GM18508 (cell line): ENCODE results near the gene CCDC192.

Experiments
- ATAC-seq: cut with Tn5 transposase; IDR thresholded peaks from one replicate; pipeline ENCODE4 v1.9.1; 2021; ENCODE audit warnings: moderate number of reproducible peaks; ENCODE audit not compliant: insufficient read depth, unreplicated experiment

Gene CCDC192

GRCh38 chr5:127802477-127802865, 99.3 kb downstream of the CCDC192 start:
- no peak for ATAC-seq

GRCh38 chr5:127804886-127805426, 101.8 kb downstream of the CCDC192 start:
- ATAC-seq: no peak

GRCh38 chr5:127805448-127805847, 102.3 kb downstream of the CCDC192 start:
- no peak for ATAC-seq

DNA sequence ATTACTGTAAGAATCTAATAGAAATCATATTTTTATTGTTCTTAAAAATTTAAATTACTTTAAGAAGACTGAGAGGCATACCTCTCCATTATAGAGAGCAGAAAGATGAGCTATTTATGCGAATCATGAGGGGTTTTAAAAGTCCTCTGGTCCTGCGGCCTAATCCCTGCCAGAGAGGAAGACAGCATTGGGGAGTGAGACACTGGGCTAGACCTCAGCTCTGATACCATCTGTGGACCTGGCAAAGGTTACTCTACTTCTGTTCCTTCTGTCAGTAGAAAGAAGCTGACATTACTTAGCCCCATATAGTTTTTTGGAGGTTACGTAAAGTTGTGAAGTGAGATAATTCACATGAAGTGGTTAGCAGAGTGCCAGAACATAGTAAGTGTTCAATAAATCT, 103.6 kb downstream of the CCDC192 start:
- no peak for ATAC-seq

DNA sequence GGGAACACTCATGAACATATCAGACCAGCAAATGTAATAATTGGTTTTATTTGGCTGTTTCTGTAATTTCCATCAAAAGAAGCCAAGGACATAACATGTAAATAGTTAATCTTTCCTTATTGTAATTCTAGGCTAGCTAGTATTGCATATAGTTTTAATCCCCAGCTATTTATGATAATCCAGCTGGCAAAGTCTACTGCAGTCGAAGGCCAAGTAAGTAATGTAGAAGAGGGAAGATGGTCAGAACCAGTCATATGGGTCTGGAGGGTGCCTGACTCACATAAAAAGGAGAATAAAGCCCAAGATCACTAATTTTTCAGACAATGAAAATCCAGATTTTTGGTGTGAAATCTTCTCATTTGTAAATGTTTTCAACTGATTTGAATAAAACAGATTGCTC, 106.3 kb downstream of the CCDC192 start:
- ATAC-seq: no peak

DNA sequence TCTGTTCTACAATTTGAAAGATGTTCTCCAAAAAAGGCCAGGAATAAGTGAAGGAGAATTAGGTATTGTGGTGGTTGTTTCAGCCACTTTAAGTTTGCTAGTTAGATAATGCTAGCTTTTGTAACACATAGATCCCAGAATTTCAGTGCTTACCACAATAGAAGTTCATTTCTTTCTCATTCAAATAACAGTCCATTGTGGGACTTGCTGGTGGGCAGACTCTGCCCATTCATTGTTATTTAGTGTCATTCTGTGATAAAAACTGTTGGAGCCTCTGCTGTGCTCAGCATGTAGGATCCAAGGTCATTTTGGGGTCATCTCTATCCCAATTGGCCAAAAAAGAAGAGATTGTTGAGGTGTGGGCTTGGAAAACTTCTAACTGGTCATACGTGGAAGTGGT, 106.8 kb downstream of the CCDC192 start:
- ATAC-seq: no peak

GRCh38 chr5:127810707-127811490, 107.7 kb downstream of the CCDC192 start:
- no peak for ATAC-seq

GRCh38 chr5:127812570-127812969, 109.4 kb downstream of the CCDC192 start:
- ATAC-seq: no peak

DNA sequence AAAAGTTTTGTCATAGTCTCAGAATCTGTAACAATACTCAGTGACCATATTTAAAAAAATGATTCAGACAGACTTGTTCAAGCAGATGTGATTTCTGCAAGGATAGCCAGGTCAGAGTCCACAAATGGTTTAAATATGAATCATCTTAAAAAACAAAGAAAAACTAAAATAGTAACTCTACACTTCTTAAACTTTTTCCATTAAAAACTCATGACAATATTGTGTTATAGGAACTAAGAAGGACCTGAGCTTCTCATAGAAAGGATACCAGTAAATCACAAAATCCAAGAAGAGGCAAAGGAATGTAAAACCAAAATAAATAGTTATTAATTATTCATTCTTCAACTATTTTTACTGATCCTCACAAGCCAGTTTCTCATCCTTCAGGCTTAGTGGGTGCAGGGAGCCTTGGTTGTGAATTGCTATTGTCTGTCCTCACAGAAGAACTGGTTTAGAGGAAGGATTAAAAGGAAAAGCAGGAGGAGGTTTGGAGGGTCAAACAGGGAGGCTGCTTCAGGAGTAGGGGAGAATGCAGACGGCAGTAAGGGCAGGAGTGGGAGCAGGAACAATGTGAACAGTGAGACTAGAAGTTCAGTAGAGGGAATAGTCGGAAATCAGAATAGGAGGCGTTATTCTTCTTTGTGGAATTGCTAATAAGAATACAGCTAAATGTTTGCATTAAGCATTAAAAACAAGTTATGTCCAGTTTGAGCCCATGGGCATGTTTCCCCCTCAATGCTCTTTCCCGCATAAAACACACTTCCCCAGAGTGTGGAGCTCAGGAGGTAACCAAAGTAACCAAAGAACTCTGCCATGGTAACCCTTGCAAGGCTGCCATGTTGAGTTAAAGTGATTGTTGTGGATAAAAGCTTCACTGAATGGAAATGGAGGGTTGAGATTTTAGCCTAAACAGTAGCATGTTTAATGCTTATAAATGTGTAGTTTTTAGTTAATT, 110.7 kb downstream of the CCDC192 start:
- ATAC-seq: no peak

DNA sequence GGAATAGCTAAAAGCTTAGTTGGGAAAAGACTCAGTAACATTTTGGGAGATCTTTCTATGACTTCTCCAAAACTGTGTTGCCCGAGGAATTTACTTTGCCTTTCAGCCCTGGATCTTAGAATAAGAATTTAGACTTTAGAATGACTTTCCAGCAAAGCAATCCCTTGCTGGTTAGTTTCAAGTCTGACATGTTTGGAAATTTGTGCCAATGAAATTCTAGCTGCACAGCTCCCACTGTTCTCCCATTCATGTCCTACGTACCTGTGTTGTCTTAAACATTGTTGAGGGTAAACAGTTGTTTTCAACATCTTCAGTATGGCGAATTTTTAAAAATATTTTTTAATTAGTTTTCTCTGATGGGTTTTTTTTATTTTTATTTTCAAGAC, 111.4 kb downstream of the CCDC192 start:
- ATAC-seq: no peak

DNA sequence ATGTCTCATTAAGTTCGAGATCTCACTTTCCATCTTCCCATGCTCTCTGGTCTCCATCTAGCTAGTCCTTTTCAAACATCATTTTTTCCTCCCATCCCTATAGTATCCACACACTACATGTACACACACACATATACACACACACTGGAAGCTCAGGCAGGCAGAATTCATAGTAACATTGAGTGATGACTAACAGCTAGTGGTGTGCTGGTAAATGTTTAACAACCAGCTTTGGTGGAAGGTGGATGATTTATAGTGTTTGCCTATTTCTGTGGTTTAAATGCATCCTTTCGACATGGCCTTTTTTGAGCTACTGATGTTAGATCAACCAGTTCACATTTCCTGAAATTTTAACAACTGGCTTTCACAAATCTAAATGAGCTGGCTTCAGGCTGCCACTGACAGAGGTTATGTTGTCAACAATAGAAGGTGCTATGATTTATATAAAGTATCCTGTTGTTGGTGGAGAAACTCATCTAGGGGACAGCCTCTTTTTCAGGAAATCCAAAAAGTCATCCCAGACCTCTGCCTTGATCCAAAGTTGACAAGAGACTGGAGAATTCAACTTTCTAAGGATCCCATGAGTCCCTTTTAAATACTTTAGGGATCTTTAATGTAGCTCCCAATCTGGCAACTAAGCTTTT, 117.8 kb downstream of the CCDC192 start:
- ATAC-seq: peak; percentile 96

DNA sequence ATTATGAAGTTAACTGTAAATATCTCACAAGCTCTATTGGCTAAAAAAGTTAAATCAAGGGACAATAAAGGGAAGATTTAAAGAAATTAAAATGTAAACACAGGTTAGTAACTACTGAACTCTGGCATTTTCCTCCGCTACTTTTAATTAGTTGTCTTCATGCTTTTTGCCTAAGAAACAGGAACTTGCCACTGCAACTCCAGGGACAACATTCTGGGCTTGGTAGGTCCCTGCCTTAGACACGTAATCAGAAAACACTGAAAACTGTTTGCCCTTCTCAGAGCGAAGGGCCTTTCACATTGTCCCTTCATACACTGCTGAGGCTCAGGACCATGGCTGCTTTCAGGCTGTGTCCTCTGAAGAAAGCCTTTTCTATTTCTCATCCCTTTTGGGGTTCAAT, 118.7 kb downstream of the CCDC192 start:
- ATAC-seq: no peak

- no peak for ATAC-seq
Observed at GRCh38 chr5:127824126-127824525, 120.9 kb downstream of the CCDC192 start.

GRCh38 chr5:127826011-127826410, 122.8 kb downstream of the CCDC192 start:
- ATAC-seq: no peak

DNA sequence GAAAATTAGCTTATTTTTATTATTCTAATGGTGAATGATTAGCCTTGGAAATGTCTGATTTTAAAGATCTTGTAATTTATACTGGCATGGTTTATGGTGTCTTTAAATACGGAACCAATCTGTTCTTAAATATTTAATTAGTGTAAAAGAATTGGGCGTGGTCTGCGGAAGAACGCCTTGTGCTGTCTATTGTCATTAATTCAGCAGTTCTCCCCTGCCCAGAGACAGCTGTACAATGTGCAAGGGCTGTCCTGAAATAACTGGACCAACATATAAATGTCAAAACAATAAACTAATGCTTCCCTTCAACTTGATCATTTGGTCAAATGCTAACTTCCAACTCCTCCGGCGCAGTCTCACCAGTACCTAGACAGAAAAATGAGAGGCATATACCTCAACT, 124.3 kb downstream of the CCDC192 start:
- no peak for ATAC-seq

DNA sequence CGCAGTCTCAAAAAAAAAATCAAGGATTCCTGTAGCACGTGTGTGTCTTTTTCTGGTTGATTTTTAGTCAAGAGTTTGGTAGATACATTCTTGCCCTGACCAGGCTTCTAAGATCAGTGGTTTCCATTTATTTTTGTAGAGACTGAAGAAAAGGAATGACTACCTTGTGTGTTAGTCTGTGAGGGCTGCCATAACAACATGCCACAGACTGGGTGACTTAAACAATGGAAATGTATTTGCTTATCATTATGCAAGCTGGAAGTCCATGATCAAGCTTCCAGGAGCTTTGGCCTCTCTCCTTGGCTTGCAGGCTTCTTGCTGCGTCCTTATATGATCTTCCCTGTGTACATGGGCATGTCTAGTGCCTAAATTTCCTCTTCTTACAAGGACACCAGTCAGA, 127.0 kb downstream of the CCDC192 start:
- no peak for ATAC-seq

- ATAC-seq: no peak
Observed at GRCh38 chr5:127830829-127831598, 127.8 kb downstream of the CCDC192 start.

DNA sequence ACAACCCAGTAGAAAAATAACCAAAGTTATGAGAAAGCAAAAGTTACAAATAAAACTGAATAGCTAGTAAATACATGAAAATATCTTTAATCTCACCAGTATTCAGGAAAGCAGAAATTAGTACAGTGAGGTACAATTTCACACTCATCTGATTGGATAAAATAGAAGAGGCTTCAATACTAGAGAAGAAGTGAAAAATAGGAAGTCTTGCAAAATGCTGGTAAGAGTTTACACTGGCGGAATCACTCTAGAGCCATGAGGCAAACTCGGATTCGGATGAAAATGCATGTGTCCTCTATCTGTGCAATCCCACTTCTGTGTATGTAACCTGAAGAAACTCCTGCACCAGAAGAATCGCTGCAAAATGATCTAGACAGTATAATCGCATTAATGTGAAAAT, 128.9 kb downstream of the CCDC192 start:
- ATAC-seq: no peak

GRCh38 chr5:127834094-127834531, 130.9 kb downstream of the CCDC192 start:
- ATAC-seq: peak; percentile 61

DNA sequence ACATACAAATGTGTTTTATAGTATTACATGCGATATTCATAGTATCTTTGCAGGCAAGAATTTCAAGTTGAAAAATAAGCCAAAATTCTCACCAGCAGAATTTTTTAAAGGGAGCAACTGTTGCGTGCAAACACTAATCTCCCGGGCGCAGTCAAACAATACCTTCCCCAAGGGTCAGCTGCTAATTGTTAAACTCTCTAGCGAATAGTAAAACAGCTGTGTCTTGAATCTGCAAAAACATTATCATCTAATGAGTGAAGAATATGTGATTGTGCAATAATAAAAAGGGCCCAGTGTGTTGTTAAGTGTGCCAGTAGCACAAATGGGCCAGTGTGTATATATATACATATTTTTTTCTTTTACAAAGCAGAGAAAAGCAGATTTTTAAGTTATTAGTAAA, 131.4 kb downstream of the CCDC192 start:
- no peak for ATAC-seq
